HG02678 (cell line): ENCODE results near the gene MBTPS2.
"Not testable (repeated sequence)": the region's sequence is repeated elsewhere in the genome, so short reads cannot be mapped to it uniquely, and the experiment has no call there.

Source experiments
- ATAC-seq: cut with Tn5 transposase; IDR thresholded peaks from one replicate; pipeline ENCODE4 v1.9.1; 2021; ENCODE audit warnings: mild to moderate bottlenecking, moderate library complexity; ENCODE audit not compliant: unreplicated experiment

MBTPS2 gene

DNA sequence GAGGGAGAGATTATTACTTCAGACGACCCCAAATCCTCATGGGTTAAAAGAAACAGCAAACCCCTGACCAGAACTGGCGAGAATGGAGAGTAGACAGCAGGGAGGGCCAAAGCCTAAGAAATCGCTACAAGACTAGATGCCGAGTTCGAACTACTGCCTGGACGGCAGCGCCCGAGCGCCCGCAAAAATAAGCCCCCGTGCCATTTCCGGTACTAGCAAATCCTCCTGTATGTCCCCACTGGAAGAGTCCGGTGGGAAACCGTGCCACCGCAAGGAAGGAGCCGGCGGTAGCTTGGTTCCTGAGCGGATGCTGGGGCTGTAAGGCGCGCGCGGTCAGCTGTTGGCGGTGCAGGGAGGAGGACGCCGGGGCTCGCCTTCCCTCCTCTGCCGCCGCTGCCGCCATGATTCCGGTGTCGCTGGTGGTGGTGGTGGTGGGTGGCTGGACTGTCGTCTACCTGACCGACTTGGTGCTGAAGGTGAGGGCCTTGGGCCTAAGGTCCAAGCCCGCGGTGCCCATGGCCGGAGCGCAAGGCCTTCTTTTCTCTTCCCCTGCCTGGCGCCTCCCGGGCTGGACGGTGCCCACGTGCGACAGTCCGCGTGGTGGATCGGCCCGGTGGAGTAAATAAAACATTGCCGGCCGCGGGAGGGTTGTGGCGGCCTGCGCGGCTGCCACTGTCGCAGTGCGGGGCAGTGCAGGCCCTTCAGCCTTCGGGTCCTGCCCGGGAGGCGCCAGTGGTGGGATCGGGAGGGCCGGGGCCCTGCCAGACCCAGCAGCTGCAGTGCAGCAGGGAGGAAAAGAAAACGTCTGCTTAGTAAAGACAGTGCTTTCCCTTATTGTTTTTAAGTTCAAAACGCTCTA, at the start of gene MBTPS2:
Gene MBTPS2 (plus strand): TSS at position 284 of the 859 bp plus-strand sequence. CDS start 118 bp downstream, at position 402.
- peak; percentile 87 for ATAC-seq

DNA sequence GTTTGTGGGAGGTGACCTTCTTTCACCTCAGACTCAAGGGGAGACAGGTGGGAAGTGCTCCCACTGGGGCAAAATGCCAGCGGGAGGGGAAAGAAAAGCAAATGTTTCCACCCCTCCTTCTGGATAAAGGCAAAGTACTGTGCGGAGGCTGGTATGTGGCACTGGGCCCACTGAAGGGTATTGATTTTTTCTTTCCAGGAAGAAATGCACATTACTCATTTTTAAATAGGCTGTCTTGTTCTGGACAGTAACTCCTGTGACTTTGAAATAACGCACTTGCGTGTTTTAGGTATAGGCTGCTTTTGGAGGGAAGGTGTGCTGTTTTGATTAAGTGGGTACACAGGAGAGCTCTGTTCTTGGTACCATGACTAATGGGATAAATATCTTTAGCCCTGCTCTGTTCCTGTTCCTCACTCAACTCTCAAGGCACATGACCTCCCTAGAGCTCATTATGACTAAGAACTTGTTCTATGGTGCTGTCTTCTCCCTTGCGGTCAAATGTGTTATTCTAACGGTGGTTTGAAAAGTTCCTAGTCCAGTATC, 40.7 kb upstream of the MBTPS2 start:
- no peak for ATAC-seq

DNA sequence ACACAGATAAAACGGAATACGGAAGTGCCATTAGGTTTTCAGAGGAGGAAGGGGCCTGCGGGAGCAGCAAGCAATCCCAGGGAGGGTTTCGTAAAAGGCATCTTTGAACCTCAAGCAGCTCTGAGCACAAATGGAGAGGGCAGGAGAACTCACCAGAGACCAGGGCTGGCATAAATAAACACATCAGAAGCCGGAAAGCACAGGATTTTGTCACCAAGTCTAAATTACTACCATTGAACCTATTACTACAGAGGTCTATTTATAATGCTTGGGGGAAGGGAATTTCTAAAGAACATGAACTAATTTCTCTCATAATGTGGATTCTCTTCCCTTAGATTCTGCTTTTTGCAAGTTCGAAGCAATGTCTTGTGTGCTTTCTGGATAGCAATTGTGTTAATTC, 39.6 kb upstream of the MBTPS2 start:
- no peak for ATAC-seq

DNA sequence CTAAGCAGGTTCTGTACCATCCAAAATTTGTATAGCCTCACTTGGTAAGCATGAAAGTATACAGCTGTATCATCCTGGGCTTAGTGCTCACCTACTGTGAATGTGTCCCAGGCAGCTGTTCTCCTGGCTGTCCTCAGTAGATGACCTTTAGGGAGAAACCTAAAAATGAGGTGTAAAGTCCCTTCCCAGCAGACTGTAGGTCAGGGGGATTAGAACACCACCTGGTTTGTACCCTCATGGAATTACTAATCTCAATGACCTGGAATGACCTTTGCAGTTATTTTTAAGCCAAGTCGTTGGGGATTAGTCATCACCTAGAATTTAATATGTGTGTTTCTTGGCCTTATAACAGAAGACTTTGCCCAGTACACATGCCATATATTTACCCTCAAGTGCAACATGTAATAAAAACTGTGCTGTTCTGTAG, 39.1 kb upstream of the MBTPS2 start:
- ATAC-seq = no peak

DNA sequence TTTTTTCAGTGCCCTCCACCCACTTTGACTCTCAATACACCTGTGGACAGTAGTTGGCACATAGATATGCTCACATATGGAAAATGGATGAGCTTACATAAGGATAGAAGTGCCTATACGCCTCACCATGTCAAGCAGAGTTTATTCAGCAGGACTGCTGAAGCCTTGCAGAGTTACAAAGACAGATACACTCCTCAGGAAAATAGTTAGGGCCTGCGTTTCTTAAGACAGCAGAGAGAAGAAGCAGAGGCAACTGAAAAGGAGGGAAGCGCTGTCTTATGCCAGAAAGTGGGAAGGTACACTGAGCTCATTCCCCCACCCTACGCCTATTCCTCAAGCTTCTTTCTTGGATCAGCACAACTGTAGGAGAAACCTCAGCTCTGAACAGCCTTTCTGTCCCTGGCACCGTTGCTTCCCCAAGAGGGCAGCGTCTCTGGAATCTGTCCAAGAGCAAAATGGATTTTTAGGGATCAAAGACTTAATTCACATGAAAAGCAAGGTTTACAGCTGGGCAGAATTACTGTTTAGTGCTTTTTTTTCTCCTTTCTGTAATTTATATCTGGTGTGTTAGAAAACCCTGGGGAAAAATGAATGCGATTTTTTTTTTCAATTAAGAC, 37.3 kb upstream of the MBTPS2 start:
- no peak for ATAC-seq

DNA sequence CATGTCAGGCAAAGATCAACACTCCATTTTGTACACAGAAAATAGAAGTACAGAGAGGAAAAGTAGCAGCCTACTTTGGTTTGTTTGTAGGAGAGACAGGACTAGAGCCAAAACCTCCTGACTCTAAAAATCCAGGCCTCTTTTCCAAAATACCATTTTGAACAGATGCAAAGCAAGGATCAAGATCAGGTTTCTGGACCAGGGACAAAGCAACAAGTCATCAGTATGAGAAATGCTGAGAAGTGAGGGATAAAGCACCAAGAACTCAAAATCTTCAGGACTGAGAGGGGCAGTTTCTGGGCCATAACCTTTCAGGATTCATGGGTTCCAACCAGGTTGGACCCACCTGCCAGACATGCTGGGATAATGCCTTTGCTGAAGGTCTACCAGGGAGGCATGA, 36.6 kb upstream of the MBTPS2 start:
- ATAC-seq = no peak

DNA sequence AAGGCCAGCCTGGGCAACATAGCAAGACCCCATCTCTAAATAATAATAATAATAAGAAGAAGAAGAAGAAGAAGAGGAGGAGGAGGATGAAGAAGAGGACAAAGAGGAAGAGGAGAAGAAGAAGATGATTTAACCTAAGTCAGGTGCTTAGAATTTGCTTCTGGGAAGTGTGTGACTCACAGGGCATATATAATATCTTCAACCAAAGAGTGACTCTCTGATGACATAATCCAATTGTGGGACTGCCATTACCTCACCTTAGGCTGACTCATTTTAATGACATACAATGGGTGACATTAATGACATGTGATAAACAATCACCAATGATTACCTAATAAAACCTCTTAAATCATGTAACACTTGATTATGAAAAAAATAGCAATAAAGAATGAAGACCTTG, 32.7 kb upstream of the MBTPS2 start:
- ATAC-seq = no peak

DNA sequence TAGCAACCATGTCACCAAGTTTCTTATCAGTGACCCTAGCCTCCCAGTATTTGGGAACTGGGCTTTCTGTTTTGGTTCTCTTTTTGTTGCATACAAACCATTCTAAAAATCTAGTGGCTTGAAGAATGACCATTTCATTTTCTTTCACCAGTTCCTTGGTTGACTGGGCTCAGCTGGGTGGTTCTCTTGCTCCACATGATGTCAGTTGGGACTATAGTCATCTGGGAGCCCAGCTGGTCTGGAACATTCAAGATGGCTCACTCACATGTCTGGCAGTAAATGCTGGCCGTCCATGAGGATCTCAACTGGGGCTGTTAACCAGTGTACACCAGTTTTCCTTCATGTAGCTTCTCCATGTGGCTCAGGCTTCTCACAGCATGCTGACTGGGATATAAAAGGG, 27.6 kb upstream of the MBTPS2 start:
- ATAC-seq = no peak

DNA sequence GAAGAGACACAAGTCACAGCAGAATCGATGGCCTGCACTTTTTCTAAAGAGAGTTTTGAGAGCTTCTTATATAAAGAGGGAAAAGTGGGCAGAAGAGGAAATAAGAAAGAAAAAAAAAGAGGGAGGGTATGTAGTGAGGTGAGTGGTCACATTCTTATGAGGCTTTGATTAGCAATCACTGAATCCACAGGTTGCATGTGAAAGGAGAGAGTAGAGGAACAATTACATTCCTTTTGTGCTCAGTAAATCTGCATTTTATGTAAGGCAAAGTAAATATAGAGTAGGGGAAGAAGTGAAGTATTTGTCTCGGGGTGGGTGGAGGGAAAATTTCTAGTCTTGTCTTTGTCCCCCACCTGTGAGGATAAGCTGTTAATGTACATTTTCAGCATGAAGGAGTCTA, 26.8 kb upstream of the MBTPS2 start:
- ATAC-seq = no peak

DNA sequence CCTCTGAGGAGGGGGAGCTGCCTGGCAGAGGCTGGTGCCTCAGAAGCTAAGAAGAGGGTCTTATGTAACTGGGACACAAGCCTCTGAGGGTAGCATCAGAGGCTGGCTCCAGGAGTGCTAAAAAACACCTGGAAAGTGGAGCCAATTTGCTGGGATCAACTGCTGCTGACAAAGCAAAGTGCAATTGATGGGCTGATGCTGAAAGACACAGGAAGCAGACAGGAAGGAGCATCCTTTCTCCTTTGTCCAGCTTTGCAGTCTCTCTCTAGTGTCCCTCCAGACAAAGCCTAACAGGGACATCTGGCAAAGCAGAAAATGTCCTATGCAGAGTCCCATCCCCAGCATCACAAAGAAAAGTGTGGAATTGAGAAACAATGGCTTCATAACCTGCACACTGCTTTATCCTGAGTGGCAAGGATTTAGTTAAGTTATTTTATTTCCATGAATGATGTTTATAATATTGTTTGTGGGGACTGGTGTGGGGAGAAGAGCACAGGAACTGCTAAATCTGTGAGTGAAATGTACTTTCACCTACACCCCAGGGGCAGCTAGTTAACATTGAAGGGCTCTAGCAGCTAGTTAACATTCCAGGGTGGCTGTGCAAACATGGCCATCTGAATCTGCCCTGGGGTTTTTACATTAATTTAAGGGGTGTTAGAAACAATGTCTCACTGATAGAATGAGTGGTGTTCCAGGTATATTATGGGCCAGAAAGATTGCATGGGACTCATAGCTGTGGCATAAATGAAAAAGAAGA, 25.6 kb upstream of the MBTPS2 start:
- no peak for ATAC-seq

DNA sequence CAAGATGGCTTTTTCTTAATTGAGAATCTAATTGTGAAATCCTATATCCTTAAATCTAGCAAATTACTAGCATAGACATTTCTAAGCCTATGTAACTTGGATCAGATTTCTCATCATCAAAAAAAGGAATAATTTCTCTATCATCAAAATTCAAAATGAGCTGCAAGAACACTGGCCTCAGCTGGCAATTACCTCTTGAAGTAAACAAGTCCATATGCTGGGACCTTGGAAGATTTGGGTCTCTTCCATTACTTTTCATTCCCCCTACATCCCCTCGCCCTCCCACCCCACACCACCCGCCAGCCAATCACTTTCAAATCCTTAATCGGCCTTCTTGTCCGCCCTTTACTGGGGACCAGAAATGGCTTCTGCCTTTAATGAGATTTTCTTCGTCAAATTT, 23.3 kb upstream of the MBTPS2 start:
- no peak for ATAC-seq

DNA sequence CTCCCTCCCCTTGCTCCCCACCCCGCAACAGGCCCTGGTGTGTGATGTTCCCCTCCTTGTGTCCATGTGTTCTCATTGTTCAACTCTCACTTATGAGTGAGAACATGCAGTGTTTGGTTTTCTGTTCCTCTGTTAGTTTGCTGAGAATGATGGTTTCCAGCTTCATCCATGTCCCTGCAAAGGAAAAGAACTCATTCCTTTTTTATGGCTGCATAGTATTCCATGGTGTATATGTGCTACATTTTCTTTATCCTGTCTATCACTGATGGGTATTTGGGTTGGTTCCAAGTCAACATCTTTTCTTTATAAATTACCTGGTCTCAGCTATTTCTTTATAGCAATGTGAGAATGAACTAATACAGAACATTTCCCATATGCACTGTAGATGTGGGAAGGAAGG, 19.2 kb upstream of the MBTPS2 start:
- ATAC-seq = not testable (repeated sequence)

DNA sequence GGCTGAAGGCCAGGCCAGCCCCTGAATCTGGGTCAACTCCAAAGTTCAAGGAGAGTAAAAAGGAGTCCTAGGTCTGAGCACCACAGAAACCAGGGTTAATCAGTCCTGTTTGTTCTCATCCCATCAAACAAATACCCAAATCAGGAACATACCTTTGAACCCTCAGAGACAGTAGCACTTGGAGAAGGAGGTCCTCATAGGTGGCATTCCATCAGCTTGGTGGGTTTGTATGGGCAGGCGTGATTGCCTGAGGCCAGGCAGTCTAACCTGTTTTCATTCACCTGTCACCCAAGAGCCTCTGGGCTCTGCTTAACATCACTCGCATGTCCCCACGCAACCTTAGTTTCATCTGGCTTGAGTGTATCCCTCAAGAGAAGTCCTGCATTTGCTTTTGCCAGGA, 17.5 kb upstream of the MBTPS2 start:
- no peak for ATAC-seq

DNA sequence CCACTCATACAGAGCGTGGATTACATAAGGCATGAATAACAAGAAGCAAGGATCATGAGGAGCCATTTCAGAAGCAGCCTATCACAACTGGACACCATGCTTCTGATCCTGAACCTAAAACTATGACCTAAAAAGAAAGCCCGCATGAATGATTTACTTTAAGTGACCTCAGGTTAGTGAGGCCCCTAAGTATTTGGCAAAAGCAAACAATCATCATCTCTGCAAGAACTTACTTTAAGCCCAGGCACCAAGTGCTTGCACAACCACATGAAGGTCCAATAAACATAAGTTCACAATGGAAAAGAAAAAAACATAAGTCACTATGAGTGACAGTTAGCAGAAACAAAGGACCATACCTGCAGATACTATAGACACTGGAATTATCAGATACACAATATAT, 7.9 kb upstream of the MBTPS2 start:
- no peak for ATAC-seq

DNA sequence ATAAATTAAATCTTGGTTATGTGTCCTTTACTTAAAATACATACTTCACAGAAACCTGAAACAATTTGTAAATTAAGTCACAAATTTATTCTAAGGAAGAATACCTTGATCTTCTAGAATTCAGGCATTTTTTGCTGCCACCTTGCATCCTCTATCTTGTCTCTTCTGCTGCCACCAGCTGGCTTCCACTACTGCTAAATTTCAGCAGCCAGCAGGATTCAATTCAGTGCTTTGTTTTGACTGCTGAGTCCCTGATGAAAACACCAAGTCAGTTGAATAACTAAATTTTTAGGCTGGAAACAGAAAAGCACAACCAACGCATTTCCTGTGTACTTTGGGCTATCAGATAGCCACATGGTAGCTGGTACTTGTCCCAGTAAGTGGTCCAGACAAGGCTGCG, 2.4 kb upstream of the MBTPS2 start:
- ATAC-seq = no peak

DNA sequence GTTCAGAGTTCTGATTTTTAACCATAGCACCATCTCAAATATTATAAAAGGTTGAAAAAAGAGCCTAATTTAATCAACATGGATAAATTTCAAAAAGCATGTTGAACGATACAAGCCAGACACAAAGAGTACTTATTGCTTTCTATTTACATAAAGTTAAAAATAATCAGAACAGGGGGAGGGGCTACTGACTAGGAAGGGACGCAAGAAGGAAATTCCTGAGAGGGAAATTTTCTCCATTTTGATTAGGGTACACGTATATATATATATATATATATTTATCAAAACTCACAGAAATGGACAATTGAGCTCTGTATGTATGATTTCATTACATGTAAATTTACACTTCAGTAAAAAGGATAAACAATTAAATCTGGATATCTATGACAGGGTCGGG, 482 bp upstream of the MBTPS2 start:
- peak; percentile 16 for ATAC-seq

DNA sequence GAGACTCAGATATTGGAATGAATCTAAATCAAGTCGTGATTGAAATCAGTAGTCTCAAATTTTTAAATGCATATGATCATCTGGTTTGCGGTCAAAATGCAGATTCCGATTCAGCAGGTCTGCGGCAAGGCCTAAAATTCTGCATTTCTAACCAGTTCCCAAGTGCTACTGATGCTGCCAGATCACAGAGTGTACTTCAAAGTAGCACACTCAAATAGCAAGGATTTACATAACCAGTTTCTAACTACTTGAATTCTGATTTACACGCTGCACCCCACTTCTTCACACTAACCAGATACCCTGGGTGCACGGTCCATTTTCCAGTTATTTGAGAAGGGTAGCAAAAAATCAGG, 752 bp downstream of the MBTPS2 start:
- ATAC-seq = peak; percentile 15

DNA sequence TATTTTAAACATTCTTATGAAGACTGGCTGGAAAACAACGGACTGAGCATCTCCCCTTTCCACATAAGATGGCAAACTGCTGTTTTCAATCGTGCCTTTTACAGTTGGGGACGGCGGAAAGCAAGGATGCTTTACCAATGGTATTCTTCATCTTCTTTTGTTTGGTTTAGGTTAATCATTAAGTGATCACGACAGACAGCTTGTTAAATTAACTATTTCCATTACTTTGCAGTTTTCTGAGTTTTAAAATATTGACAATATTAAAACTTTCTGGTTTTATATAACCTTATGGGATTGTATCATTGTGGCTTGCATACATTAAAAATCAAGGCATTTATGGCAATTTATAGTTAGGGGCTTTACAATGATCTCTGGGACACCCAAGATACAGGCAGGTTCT, 3.8 kb downstream of the MBTPS2 start:
- no peak for ATAC-seq

DNA sequence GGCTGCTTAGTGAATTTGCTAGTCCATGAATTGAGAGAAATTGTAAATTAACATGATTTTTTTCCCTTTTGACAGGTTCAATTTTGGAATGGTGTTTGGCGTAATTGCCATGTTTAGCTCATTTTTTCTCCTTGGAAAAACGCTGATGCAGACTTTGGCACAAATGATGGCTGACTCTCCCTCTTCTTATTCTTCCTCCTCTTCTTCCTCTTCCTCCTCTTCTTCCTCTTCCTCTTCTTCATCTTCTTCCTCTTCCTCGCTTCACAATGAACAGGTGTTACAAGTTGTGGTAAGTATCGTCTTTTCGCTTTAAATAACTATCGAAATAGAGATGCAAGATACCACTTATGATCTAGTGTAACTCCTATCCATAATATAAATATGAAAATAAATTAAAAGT, 5.7 kb downstream of the MBTPS2 start:
- ATAC-seq = no peak

DNA sequence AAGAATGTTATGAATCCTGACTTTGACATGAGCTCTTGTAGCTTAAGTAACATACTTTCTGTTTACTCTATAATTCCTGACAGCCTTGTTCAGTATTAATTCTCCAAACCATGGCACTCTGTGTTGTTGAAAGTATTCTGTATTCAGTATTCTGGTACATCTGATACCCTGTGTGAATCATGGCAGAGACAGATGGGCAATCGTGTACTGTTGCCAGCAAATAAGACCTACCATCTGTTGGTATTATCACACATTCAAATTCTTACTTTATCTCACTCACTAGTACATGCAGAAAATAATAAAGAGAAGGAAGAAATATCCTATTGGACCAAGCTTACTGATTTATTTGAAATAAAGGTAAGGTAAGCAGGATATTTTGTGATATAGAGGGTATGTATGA, 7.9 kb downstream of the MBTPS2 start:
- no peak for ATAC-seq

DNA sequence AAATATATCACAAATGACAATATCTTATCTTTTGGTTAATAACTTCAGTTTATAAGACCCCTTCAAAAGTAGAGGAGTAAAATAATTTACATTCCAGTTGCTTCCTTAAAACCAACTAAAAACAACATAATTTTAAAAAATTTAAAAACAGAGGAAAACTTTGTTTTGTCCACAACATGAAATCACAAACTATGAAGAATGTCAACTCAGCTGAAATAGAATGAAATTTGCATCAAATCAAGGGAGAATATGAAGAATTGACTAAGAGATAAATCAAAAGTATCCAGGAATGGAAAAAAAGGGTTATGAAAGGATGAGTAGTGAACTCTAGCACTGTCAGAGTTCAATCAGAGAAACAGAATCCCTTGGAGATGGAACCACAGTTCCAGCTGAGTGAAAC, 14.2 kb downstream of the MBTPS2 start:
- no peak for ATAC-seq
